ENCODE measurements around the gene MAGEE1.

MAGEE1 gene

DNA sequence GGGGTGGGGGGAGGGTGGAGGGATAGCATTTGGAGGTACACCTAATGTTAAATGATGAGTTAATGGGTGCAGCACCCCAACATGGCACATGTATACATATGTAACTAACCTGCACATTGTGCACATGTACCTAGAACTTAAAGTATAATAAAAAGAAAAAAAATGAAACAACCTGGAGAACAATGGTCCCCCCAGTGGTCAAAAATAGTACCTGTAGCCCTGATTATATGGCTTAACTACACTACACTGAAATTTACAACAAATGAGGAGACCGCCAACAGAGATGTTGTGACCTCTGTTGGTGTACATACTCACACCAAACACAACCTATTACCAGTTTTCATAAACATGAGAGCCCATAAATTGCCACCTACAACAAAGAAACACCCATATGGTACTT is 7.3 kb upstream of the MAGEE1 start:
- no peak overlapping the region for H3K4me3 ChIP-seq (ENCODE audit: low read depth in 1 of 2, low read length in 2 of 2)
- no peak overlapping the region for H3K27ac ChIP-seq (ENCODE audit: low read length)
- no peaks in the 10 kb centered on the region for H3K79me2 ChIP-seq (ENCODE audit: insufficient read depth, low read length)
- H4K20me1 ChIP-seq (ENCODE audit: insufficient read depth, low read length): no peaks in the 10 kb centered on the region
- DNase-seq: no peak
- H3K27me3 ChIP-seq (ENCODE audit: insufficient read depth, low read length, poor library complexity): no peaks in the 10 kb centered on the region
- no peak overlapping the region for H3K4me2 ChIP-seq (ENCODE audit: insufficient read depth, low read length)
- H2AFZ ChIP-seq (ENCODE audit: low read depth, low read length): no peak overlapping the region
- no peaks in the 10 kb centered on the region for H3K36me3 ChIP-seq (ENCODE audit: insufficient read depth, low read length)
- H3K9me3 ChIP-seq (ENCODE audit: insufficient read depth, low read length, severe bottlenecking): no peaks in the 10 kb centered on the region
- ATAC-seq (ENCODE audit: insufficient read depth, low read depth): no peak
- H3K4me1 ChIP-seq (ENCODE audit: insufficient read depth, low read length): no peaks in the 10 kb centered on the region
- TF ChIP-seq EZH2 (IDR thresholded peaks at IDR 0.05; ENCODE audit: borderline replicate concordance, low read depth, low read length, severe bottlenecking): no peak
- TF ChIP-seq, protein P1, sequence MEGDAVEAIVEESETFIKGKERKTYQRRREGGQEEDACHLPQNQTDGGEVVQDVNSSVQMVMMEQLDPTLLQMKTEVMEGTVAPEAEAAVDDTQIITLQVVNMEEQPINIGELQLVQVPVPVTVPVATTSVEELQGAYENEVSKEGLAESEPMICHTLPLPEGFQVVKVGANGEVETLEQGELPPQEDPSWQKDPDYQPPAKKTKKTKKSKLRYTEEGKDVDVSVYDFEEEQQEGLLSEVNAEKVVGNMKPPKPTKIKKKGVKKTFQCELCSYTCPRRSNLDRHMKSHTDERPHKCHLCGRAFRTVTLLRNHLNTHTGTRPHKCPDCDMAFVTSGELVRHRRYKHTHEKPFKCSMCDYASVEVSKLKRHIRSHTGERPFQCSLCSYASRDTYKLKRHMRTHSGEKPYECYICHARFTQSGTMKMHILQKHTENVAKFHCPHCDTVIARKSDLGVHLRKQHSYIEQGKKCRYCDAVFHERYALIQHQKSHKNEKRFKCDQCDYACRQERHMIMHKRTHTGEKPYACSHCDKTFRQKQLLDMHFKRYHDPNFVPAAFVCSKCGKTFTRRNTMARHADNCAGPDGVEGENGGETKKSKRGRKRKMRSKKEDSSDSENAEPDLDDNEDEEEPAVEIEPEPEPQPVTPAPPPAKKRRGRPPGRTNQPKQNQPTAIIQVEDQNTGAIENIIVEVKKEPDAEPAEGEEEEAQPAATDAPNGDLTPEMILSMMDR (IDR thresholded peaks at IDR 0.05; ENCODE audit: borderline replicate concordance, extremely low read depth, low read length, poor library complexity, severe bottlenecking): peak; percentile 19
- no peak overlapping the region for H3K9ac ChIP-seq (ENCODE audit: low read depth, low read length)

DNA sequence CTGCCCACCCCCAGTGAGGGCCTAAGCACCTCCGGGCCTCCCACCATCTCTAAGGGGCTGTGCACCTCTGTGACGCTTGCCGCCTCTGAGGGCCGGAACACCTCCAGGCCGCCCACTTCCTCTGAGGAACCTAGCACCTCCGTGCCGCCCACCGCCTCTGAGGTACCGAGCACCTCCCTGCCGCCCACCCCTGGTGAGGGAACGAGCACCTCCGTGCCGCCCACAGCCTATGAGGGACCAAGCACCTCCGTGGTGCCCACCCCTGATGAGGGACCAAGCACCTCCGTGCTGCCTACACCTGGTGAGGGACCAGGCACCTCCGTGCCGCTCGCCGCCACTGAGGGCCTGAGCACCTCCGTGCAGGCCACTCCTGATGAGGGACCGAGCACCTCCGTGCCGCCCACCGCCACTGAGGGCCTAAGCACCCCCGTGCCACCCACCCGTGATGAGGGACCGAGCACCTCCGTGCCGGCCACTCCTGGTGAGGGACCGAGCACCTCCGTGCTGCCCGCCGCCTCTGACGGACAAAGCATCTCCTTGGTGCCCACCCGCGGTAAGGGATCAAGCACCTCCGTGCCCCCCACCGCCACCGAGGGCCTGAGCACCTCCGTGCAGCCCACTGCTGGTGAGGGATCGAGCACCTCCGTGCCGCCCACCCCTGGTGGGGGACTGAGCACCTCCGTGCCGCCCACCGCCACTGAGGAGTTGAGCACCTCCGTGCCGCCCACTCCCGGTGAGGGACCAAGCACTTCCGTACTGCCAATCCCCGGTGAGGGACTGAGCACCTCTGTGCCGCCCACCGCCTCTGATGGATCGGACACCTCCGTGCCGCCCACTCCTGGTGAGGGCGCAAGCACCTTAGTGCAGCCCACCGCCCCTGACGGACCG is 977 bp downstream of the MAGEE1 start:
- Histone ChIP-seq H3K4me3 (ENCODE audit: low read depth in 1 of 2, low read length in 2 of 2) (peak overlapping the region; percentile 54 to 74; a peak in 3 of 4 replicates), H3K9ac (ENCODE audit: low read depth, low read length) (peak overlapping the region; percentile 70), H3K79me2 (ENCODE audit: insufficient read depth, low read length) (0 out of 2 replicates have a peak, but pooled peaks cover 3% of the 10 kb centered on the region), H4K20me1 (ENCODE audit: insufficient read depth, low read length) (no peaks in the 10 kb centered on the region), H2AFZ (ENCODE audit: low read depth, low read length) (peak overlapping the region; percentile 72), H3K36me3 (ENCODE audit: insufficient read depth, low read length) (no peaks in the 10 kb centered on the region; the same call in 1 of the 2 replicates), H3K4me1 (ENCODE audit: insufficient read depth, low read length) (peaks cover 20% of the 10 kb centered on the region), H3K27me3 (ENCODE audit: insufficient read depth, low read length, poor library complexity) (no peaks in the 10 kb centered on the region), H3K27ac (ENCODE audit: low read length) (peak overlapping the region; percentile 39; the same call in 1 of the 2 replicates), H3K4me2 (ENCODE audit: insufficient read depth, low read length) (peak overlapping the region; percentile 83), H3K9me3 (ENCODE audit: insufficient read depth, low read length, severe bottlenecking) (no peaks in the 10 kb centered on the region)
- peak; percentile 37 for DNase-seq
- peak; percentile 71 for ATAC-seq (ENCODE audit: insufficient read depth, low read depth)
- TF ChIP-seq, protein P1 (IDR thresholded peaks at IDR 0.05; ENCODE audit: borderline replicate concordance, extremely low read depth, low read length, poor library complexity, severe bottlenecking): no peak
- no peak for TF ChIP-seq EZH2 (IDR thresholded peaks at IDR 0.05; ENCODE audit: borderline replicate concordance, low read depth, low read length, severe bottlenecking)

DNA sequence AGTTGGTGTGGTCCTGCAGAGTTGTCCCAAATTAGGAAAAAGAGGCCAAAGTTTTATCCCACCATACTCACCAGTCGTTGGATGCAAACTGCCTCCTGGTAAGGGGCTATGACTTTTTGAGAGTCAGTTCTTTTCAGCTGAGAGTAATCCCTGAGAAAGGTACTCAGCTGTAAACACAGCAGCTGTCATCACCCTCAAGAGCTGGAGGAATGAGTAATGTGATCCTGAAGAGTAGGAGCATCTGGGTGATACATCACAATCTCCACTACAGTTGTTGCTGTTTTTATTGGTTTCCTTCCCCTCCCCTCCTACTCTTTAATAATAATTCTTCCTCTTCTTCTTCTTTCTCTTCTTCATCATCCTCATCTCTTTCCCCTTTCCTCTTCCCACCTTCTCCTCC is 5.7 kb downstream of the MAGEE1 start:
- no peak overlapping the region for H3K9ac ChIP-seq (ENCODE audit: low read depth, low read length)
- no peaks in the 10 kb centered on the region for H4K20me1 ChIP-seq (ENCODE audit: insufficient read depth, low read length)
- H3K79me2 ChIP-seq (ENCODE audit: insufficient read depth, low read length): 0 out of 2 replicates have a peak, but pooled peaks cover under 1% of the 10 kb centered on the region
- no peak overlapping the region for H3K4me3 ChIP-seq (ENCODE audit: low read depth in 1 of 2, low read length in 2 of 2)
- no peak for TF ChIP-seq EZH2 (IDR thresholded peaks at IDR 0.05; ENCODE audit: borderline replicate concordance, low read depth, low read length, severe bottlenecking)
- TF ChIP-seq, protein P1 (IDR thresholded peaks at IDR 0.05; ENCODE audit: borderline replicate concordance, extremely low read depth, low read length, poor library complexity, severe bottlenecking): no peak
- no peaks in the 10 kb centered on the region for H3K9me3 ChIP-seq (ENCODE audit: insufficient read depth, low read length, severe bottlenecking)
- ATAC-seq (ENCODE audit: insufficient read depth, low read depth): no peak
- no peaks in the 10 kb centered on the region for H3K36me3 ChIP-seq (ENCODE audit: insufficient read depth, low read length)
- DNase-seq: no peak
- H3K27ac ChIP-seq (ENCODE audit: low read length): no peak overlapping the region
- H3K27me3 ChIP-seq (ENCODE audit: insufficient read depth, low read length, poor library complexity): no peaks in the 10 kb centered on the region
- no peak overlapping the region for H3K4me2 ChIP-seq (ENCODE audit: insufficient read depth, low read length)
- peaks cover 8% of the 10 kb centered on the region for H3K4me1 ChIP-seq (ENCODE audit: insufficient read depth, low read length)
- no peak overlapping the region for H2AFZ ChIP-seq (ENCODE audit: low read depth, low read length)

Data from DND-41 (cell line).